HG03565 (cell line): Measurements from ENCODE around the gene XKR7.

Experiments used
- ATAC-seq: cut with Tn5 transposase; IDR thresholded peaks from one replicate; pipeline ENCODE4 v1.9.1; 2021; ENCODE audit warnings: mild to moderate bottlenecking, moderate library complexity; ENCODE audit not compliant: unreplicated experiment

XKR7 gene

DNA sequence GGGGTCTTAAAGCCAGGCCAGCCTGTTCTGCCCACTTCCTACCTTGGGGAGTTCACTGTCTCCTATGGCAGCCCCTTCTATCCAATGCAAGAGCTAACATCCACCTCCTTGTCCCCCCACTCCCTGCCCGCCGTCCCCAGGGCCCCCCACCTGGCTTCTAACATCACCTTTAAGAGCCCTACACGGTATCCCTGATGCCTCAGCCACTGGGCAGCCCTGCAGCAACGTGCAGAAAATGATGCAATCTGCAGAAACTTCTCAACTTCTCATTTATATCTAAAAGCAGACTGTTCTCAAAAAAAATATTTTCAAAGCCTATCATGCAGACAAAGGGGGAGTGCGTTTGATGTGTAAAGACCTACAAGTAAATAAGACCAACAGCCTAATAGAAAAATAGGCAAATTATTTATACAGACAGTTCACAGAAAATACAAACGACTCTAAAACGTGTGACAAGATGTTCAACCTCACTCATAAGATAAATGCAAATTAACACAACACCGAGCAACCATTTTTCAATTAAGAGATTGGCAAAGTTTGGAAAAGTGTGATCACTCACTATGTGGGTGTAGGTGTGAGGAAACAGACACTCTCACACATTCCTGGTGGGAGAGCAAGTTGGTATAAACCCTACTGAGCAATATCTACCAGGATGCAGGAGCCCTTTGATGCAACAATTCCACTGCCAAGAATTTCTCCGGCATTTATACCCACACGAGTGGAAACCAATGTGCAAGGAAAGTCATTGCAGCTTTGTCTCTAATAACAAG is 69.0 kb downstream of the XKR7 start:
- no peak for ATAC-seq

DNA sequence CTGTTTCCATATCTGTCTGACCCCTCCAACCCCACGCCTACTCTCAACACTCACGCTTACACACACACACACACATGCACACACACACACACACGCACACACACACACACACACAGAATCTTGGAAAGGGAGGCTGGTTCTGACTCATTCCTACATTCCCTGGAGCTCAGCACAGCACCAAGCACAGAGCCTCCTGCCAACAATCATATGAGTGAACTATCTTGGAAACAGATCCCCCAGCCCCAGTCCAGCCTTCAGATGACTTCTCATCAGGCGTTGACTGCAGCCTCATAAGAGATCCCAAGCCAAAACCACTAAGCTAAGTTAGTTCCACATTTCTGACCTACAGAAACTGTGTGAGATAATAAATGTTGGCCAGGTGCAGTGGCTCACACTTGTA is 70.0 kb downstream of the XKR7 start:
- ATAC-seq: no peak

DNA sequence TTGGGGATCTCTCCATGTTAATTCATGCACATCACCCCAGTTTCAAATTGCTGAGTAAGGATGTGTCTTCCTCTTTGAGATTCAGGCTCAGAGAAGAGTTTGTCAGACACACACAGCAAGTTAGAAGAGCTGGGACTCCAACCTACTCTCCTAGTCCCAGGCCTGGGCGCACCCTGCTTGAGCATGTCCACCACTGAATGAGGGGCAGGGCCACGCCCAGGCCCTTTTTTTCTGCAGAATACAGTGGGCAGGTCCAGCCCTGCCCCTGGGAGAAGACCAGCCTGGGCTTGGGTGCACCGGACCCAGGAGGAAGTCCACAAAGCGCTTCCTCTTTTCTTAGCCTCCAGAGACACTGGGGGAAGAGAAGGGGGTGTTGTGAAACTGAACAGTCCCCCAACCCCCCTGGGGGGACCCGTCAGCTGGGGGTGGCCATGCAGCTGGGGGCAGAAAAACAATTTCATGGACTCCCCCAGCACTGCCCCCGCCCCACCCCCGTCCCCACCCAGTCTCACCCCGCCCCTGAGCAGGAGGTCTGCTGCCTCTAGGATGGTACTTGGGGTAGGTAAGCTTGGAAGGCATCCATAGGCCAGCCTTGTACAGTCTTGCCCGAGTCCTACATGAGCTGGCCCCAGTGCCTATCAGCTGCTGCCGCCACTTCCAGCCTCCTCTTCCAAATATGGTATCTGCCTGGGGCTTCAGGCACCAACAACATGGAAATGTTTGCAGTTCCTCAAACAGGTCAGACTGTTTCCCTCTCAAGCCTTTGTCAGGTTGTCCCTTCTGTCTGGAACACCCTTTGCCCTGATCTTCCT is 72.4 kb downstream of the XKR7 start:
- ATAC-seq: no peak

DNA sequence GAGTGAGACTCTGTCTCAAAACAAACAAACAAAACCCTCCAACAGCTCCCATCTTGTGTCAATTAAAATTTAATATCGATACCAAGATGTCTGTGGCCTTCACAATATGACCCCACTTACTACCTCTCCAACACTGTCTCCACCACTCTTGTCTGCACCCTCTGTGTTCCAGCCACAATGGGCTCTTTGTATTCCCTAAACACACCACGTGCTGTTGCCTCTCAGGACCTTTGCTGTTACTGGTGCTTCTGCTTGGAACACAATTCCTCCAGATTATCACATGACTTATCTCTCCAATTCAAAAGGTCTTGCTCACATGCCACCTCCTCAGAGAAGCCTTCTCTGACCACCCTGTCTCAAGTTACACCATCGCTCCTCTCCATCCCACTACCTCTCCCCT is 78.0 kb downstream of the XKR7 start:
- no peak for ATAC-seq

DNA sequence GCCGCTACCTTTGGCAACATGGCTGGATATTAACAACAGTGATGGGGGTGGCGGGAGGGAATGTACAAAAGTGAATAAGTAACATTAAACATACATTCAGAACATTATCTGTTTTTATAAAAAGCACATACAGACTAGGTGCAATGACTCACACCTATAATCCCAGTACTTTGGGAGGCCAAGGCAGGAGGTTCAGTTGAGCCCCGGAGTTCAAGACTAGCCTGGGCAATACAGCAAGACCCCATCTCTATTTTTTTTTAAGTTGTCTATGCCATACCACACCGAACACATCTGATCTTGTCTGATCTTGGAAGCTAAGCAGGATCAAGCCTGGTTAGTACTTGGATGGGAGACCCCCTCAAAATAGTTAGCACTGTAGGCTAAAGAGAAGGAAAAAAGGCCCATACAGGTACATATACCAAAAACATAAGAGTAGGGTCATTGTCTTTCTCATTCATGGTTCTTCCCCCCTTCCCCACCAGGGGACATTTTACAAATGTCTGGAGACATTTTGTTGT is 82.4 kb downstream of the XKR7 start:
- no peak for ATAC-seq

DNA sequence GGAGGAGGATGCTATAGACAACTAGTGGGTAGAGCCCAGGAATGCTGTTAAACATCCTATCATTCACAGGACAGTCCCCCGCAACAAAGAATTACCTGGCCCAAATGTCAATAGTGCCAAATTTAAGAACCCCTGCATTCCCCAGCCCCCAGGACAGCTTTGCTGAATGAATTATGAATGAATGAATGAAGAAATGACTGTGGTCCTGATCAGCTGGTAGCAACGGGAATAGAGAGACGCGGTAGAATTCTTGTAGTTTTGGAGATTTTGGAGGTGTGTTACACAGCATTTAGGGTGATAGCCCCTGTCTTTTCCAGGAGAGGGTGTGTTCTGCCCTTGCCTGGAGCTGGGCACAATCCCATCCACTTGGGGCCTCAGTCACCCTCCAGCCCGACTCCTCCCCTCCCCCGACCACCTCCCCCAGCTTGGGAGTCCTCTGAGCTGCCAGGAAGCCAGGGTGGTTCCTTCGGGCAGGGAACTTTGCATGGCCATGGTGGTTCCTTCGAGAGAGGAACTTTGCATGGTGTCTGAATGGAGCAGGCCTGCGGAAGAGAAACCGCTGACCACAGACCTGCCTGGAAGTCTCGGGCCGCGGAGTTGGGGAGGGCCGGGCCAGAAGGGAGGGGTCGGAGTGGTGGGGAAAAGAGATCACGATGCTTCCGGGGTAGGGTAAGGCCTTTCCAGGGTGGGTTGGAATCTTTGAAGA is 83.1 kb downstream of the XKR7 start:
- ATAC-seq: no peak

DNA sequence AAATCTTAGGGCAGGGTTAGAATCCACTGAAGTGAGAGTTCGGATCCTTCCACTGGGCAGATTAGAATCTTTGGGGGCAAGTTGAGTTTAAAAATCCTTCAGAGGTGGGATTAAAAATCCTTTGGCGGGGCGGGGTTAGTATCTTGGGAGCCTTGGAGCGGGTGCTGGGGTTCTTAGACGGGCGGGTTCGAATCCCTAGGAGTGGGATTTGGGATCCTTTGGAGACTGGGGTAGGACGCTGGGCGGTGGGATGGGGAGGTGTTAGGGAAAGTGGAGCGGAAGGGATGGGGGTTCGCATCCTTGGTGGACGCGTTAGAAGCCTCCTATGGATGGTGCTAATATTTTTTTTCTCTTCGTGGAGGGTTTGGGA is 83.8 kb downstream of the XKR7 start:
- no peak for ATAC-seq

DNA sequence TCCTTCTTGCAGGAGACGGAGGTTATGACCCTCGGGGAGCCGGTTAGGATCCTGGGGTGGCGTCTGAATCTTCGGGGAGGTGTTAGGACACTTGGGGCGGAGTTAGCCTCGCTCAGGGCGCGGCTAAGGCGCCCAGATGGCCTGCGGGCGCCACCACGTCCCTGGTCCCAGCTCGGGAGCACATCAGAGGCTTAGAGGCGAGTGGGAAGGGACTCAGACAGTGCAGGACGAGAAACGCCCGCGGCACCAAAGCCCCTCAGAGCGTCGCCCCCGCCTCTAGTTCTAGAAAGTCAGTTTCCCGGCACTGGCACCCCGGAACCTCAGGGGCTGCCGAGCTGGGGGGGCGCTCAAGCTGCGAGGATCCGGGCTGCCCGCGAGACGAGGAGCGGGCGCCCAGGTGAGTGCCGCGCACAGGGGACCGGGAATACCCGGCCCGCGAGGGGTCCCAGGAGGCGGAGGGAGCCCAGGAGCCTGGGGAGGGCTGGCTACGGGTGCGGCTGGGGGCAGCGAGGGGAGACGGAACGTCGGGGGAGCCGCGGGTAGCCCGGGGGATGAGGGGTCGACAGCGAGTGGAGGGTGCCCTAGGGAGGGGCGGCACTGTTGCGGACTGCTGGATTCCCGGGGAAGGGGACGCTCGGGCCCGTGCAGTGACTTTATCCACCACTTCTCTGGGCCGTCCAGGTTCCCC is 84.3 kb downstream of the XKR7 start, which contains the start of gene HCK:
Gene HCK, plus strand, starts transcription at position 153 of the 688 bp plus-strand sequence.
- no peak for ATAC-seq

DNA sequence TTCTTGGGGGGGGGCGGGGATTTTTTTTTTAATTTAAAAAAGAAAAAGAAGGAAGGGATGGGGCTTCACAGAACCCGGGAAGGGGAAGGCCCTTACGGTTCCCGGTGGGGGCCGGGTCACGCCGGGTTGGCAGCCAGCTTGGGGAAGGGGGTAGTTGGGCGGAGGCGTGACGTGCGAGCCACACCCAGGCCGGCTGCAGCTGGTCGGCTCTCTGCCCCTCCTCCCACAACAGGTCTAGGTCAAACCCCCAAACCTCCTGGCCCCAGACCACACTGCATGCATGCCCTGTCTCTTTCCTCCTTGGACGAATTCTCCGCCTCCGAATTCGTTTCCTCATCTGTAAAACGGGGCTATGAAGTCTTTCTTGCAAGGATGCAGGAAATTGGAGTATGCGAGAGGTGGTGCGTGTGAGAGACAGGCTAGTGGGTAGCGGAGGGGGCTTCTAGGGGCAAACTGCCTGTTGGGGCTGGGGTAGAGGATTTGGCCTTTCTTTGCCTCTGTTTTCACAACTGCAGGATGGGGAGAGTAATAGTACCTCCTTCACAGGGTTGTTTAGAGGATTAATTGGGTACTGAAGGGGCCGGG is 84.9 kb downstream of the XKR7 start:
- ATAC-seq: no peak
